PC-9 (cell line): ENCODE measurements around the gene ZNF786.

Experiments used
- EZH2 ChIP-seq: fragments of 200-600 bp; sonication (generic); IDR thresholded peaks from 2 replicates; pipeline ENCODE4 v1.8.0; 2017; ENCODE audit warnings: antibody characterized with exemption, low read depth
- TF ChIP-seq, protein P1 (sequence below): fragments of 200-600 bp; sonication (generic); conservative IDR thresholded peaks from 2 replicates; pipeline ENCODE4 v1.6.1; 2017; ENCODE audit warnings: mixed run types, antibody characterized with exemption, mild to moderate bottlenecking, moderate library complexity

DNA sequence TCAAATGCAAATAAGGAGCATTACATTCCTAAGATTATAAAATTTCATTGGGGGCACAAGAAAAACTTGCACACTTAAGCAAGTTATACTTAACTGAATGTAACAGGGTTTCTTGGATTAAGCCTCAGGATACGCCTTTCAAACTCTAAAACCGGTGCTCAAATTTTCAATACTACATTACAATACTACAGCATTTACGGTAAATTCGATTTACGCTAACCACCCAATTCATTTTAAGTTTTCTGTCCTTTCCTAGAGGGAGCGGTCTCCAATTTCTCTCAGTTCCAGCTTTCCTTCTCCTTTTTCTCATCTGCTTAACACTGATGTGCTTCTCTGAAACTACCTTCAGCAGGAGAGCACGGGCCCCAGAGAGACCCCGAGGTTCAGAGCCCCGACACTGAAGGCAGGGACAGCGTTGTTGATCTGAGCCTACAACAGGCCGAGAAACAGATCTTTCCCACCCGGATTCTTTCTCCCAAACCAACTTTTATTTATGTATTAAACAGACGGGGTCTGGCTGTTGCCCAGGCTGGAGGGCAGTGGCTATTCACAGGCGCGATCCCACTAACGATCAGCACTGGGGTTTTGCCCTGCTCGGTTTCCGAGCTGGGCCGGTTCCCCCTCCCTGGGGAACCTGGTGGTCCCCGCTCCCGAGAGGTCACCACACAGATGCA lies 34.8 kb upstream of the ZNF786 start:
- TF ChIP-seq, protein P1, sequence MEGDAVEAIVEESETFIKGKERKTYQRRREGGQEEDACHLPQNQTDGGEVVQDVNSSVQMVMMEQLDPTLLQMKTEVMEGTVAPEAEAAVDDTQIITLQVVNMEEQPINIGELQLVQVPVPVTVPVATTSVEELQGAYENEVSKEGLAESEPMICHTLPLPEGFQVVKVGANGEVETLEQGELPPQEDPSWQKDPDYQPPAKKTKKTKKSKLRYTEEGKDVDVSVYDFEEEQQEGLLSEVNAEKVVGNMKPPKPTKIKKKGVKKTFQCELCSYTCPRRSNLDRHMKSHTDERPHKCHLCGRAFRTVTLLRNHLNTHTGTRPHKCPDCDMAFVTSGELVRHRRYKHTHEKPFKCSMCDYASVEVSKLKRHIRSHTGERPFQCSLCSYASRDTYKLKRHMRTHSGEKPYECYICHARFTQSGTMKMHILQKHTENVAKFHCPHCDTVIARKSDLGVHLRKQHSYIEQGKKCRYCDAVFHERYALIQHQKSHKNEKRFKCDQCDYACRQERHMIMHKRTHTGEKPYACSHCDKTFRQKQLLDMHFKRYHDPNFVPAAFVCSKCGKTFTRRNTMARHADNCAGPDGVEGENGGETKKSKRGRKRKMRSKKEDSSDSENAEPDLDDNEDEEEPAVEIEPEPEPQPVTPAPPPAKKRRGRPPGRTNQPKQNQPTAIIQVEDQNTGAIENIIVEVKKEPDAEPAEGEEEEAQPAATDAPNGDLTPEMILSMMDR = no peak
- no peak for TF ChIP-seq EZH2
